H9 (cell line): ENCODE results near the gene TMEM116. TPM values are rescaled to one million over a fixed set of nuclear protein-coding genes. Genes with fewer than 3 reads are reported as not detected.

Source experiments
- DNase-seq: peaks from one replicate; pipeline ENCODE4 v3.0.0-alpha.2; 2017
- H2AFZ ChIP-seq: one replicate; pipeline ENCODE4 v1.6.1; 2013; ENCODE audit warnings: mild to moderate bottlenecking, low read length, control low read depth, moderate library complexity
- H2AK5ac ChIP-seq: 2 replicates; pipeline ENCODE4 v1.6.1; 2013; ENCODE audit warnings: low read length, control low read depth, mixed read lengths; ENCODE audit not compliant: insufficient read length
- H2BK120ac ChIP-seq: one replicate; pipeline ENCODE4 v1.6.1; 2013; ENCODE audit warnings: low read depth, mild to moderate bottlenecking, low read length, control low read depth, inconsistent platforms; ENCODE audit not compliant: poor library complexity, severe bottlenecking
- H2BK12ac ChIP-seq: 2 replicates; pipeline ENCODE4 v1.6.1; 2013; ENCODE audit warnings: low read length, control low read depth, mixed read lengths, low read depth; ENCODE audit not compliant: insufficient read length
- H2BK15ac ChIP-seq: 2 replicates; pipeline ENCODE4 v1.6.1; 2013; ENCODE audit warnings: low read depth, low read length, control low read depth
- H2BK20ac ChIP-seq: one replicate; pipeline ENCODE4 v1.6.1; 2013; ENCODE audit warnings: low read depth, mild to moderate bottlenecking, low read length, control low read depth, inconsistent platforms; ENCODE audit not compliant: poor library complexity, severe bottlenecking
- H2BK5ac ChIP-seq: 2 replicates; pipeline ENCODE4 v1.6.1; 2013; ENCODE audit warnings: low read length, control low read depth, mixed read lengths; ENCODE audit not compliant: insufficient read length
- H3K14ac ChIP-seq: 2 replicates; pipeline ENCODE4 v1.6.1; 2013; ENCODE audit warnings: low read length, control low read depth; ENCODE audit not compliant: insufficient read depth
- H3K18ac ChIP-seq: 2 replicates; pipeline ENCODE4 v1.6.1; 2013; ENCODE audit warnings: low read depth, mild to moderate bottlenecking, mixed read lengths, low read length, control low read depth; ENCODE audit not compliant: insufficient read length
- H3K23ac ChIP-seq: 2 replicates; pipeline ENCODE4 v1.6.1; 2013; ENCODE audit warnings: low read length, control low read depth, mixed read lengths, low read depth; ENCODE audit not compliant: insufficient read length
- H3K23me2 ChIP-seq: 2 replicates; pipeline ENCODE4 v1.6.1; 2013; ENCODE audit warnings: low read depth, mild to moderate bottlenecking, mixed read lengths, low read length, control low read depth; ENCODE audit not compliant: insufficient read length, poor library complexity, severe bottlenecking
- H3K27ac ChIP-seq: 2 replicates; pipeline ENCODE4 v1.5.1; 2013; ENCODE audit warnings: low read length, control low read depth, mixed read lengths, low read depth; ENCODE audit not compliant: insufficient read length
- H3K27me3 ChIP-seq: 2 replicates; pipeline ENCODE4 v1.6.1; 2013; ENCODE audit warnings: low read length, control low read depth, inconsistent platforms; ENCODE audit not compliant: insufficient read depth
- H3K4ac ChIP-seq: 2 replicates; pipeline ENCODE4 v1.6.1; 2013; ENCODE audit warnings: low read depth, mild to moderate bottlenecking, control low read depth, inconsistent platforms, low read length, moderate library complexity
- H3K4me1 ChIP-seq: 2 replicates; pipeline ENCODE4 v1.6.1; 2013; ENCODE audit warnings: low read length, control low read depth, inconsistent platforms; ENCODE audit not compliant: insufficient read depth
- H3K4me2 ChIP-seq: 2 replicates; pipeline ENCODE4 v1.6.1; 2013; ENCODE audit warnings: low read length, control low read depth, mixed read lengths; ENCODE audit not compliant: insufficient read length, insufficient read depth
- H3K56ac ChIP-seq: 2 replicates; pipeline ENCODE4 v1.6.1; 2013; ENCODE audit warnings: low read depth, mild to moderate bottlenecking, mixed read lengths, low read length, control low read depth; ENCODE audit not compliant: insufficient read length
- H3K79me1 ChIP-seq: 2 replicates; pipeline ENCODE4 v1.6.1; 2013; ENCODE audit warnings: low read depth, mild to moderate bottlenecking, moderate library complexity, low read length, control low read depth, inconsistent platforms; ENCODE audit not compliant: insufficient read depth, poor library complexity, severe bottlenecking
- H3K79me2 ChIP-seq: 2 replicates; pipeline ENCODE4 v1.6.1; 2013; ENCODE audit warnings: low read length, control low read depth, inconsistent platforms; ENCODE audit not compliant: insufficient read depth
- H3K9ac ChIP-seq: 2 replicates; pipeline ENCODE4 v1.6.1; 2013; ENCODE audit warnings: low read length, control low read depth, mixed read lengths; ENCODE audit not compliant: insufficient read length; ENCODE audit errors: extremely low read depth
- H3K9me3 ChIP-seq: one replicate; pipeline ENCODE4 v1.6.1; 2013; ENCODE audit warnings: low read depth, low read length, inconsistent platforms; ENCODE audit not compliant: control insufficient read depth
- H3T11ph ChIP-seq: one replicate; pipeline ENCODE4 v1.6.1; 2013; ENCODE audit warnings: mild to moderate bottlenecking, low read length, control low read depth, inconsistent platforms
- H4K20me1 ChIP-seq: one replicate; pipeline ENCODE4 v1.6.1; 2013; ENCODE audit not compliant: control insufficient read depth, insufficient read length, insufficient read depth
- H4K5ac ChIP-seq: 2 replicates; pipeline ENCODE4 v1.6.1; 2013; ENCODE audit warnings: low read depth, mild to moderate bottlenecking, mixed read lengths, low read length, control low read depth; ENCODE audit not compliant: insufficient read length
- H4K8ac ChIP-seq: replicated peaks from 2 replicates; pipeline ENCODE4 v1.6.1; 2013; ENCODE audit warnings: low read length, control low read depth, mixed read lengths, low read depth; ENCODE audit not compliant: insufficient read length
- H4K91ac ChIP-seq: 2 replicates; pipeline ENCODE4 v1.6.1; 2013; ENCODE audit warnings: low read depth, mild to moderate bottlenecking, moderate library complexity, mixed read lengths, low read length, control low read depth; ENCODE audit not compliant: insufficient read length
- H3K27ac Mint-ChIP-seq, 3 experiments: 2 replicates in 2 of 3; 3 replicates in 1 of 3; pipeline ENCODE4 v1.8.0; 2020 to 2021; ENCODE audit warnings: mixed read lengths in 3 of 3, mild to moderate bottlenecking in 1 of 3, moderate library complexity in 1 of 3
- H3K27me3 Mint-ChIP-seq: 2 replicates; pipeline ENCODE4 v1.8.0; 2021; ENCODE audit warnings: low read depth, mild to moderate bottlenecking, moderate library complexity, mixed read lengths
- H3K36me3 Mint-ChIP-seq, 3 experiments: 2 replicates in 2 of 3; 3 replicates in 1 of 3; pipeline ENCODE4 v1.8.0; 2020 to 2021; ENCODE audit warnings: low read depth in 3 of 3, mixed read lengths in 3 of 3; ENCODE audit not compliant: insufficient read depth in 1 of 3
- H3K4me1 Mint-ChIP-seq, 2 experiments: 2 replicates each; pipeline ENCODE4 v1.8.0; 2020; ENCODE audit warnings: mixed read lengths in 2 of 2
- H3K4me3 Mint-ChIP-seq, 2 experiments: 2 replicates in 1 of 2; 3 replicates in 1 of 2; pipeline ENCODE4 v1.8.0; 2020 to 2021; ENCODE audit warnings: mild to moderate bottlenecking in 2 of 2, mixed read lengths in 2 of 2, moderate library complexity in 1 of 2
- H3K9me3 Mint-ChIP-seq, 2 experiments: 2 replicates in 1 of 2; 3 replicates in 1 of 2; pipeline ENCODE4 v1.8.0; 2020; ENCODE audit warnings: mild to moderate bottlenecking in 2 of 2, mixed read lengths in 2 of 2, moderate library complexity in 1 of 2
- WGBS: extraction: QIAGEN DNeasy Blood & Tissue Kit; methylation state at CpG from one replicate; pipeline ENCODE4 v1.1.7; 2013; ENCODE audit warnings: missing lambda C conversion rate, low lambda C conversion rate, mixed read lengths; ENCODE audit not compliant: insufficient read length; ENCODE audit errors: extremely low coverage; 5-methylcytosine and 5-hydroxymethylcytosine counted together
- total RNA-seq: library from RNA; stranded (reverse); gene quantifications from 2 replicates; pipeline ENCODE4 v1.2.1, GENCODE V29; 2021
- TF ChIP-seq, protein P1 (sequence below): fragments of 200-600 bp; sonication (generic); conservative IDR thresholded peaks from 3 replicates; pipeline ENCODE4 v1.8.0; 2021; ENCODE audit warnings: antibody characterized with exemption, mild to moderate bottlenecking

TMEM116 gene
- total RNA-seq, 1 experiment from 2014 or later = 10.8 TPM

- Histone ChIP-seq H3K4me2 (no peak overlapping the region), H2AK5ac (no peak overlapping the region), H3K14ac (no peak overlapping the region), H3T11ph (no peak overlapping the region), H3K27me3 (no peaks in the 10 kb centered on the region), H3K56ac (no peak overlapping the region), H4K5ac (no peak overlapping the region), H3K4ac (no peak overlapping the region), H2BK120ac (no peak overlapping the region), H4K91ac (no peak overlapping the region), H2BK15ac (no peak overlapping the region), H3K23me2 (no peaks in the 10 kb centered on the region), H3K18ac (no peak overlapping the region), H2BK12ac (no peak overlapping the region), H2BK20ac (no peak overlapping the region), H3K4me1 (no peaks in the 10 kb centered on the region), H3K9ac (no peak overlapping the region), H2BK5ac (no peak overlapping the region), H3K23ac (no peak overlapping the region), H2AFZ (no peak overlapping the region), H3K79me2 (no peaks in the 10 kb centered on the region), H4K8ac (no peak overlapping the region), H3K9me3 (no peaks in the 10 kb centered on the region), H3K79me1 (no peaks in the 10 kb centered on the region), H3K27ac (no peak overlapping the region), H4K20me1 (peaks cover 2% of the 10 kb centered on the region)
- Mint-ChIP-seq H3K36me3 (peaks cover 17 to 34% (median 30%) of the 10 kb centered on the region in 3 experiments), H3K9me3 (peaks cover 0 to 9% of the 10 kb centered on the region in 2 experiments; a peak in 4 of 5 replicates), H3K27ac (peak overlapping the region in 1 of 3 experiments; percentile 49; a peak in 2 of 7 replicates), H3K4me3 (no peak overlapping the region), H3K27me3 (no peaks in the 10 kb centered on the region), H3K4me1 (no peaks in the 10 kb centered on the region; a peak in 1 of 4 replicates)
- TF ChIP-seq, protein P1, sequence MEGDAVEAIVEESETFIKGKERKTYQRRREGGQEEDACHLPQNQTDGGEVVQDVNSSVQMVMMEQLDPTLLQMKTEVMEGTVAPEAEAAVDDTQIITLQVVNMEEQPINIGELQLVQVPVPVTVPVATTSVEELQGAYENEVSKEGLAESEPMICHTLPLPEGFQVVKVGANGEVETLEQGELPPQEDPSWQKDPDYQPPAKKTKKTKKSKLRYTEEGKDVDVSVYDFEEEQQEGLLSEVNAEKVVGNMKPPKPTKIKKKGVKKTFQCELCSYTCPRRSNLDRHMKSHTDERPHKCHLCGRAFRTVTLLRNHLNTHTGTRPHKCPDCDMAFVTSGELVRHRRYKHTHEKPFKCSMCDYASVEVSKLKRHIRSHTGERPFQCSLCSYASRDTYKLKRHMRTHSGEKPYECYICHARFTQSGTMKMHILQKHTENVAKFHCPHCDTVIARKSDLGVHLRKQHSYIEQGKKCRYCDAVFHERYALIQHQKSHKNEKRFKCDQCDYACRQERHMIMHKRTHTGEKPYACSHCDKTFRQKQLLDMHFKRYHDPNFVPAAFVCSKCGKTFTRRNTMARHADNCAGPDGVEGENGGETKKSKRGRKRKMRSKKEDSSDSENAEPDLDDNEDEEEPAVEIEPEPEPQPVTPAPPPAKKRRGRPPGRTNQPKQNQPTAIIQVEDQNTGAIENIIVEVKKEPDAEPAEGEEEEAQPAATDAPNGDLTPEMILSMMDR = no peak
- WGBS = no CpG with 5 or more reads among the region's 4 CpGs
- no peak for DNase-seq
These were observed 111.8 kb downstream of the TMEM116 start for GRCh38 chr12:111901182-111901581.
